T follicular helper cell (primary cell): ENCODE measurements around the gene ENGASE.

ENCODE experiments used
- DNase-seq: peaks from one replicate; pipeline ENCODE4 v3.0.0-alpha.2; 2020; ENCODE audit warnings: low read depth

Gene ENGASE

GRCh38 chr17:79094261-79094660 lies 19.6 kb downstream of the ENGASE start:
- no peak for DNase-seq

DNA sequence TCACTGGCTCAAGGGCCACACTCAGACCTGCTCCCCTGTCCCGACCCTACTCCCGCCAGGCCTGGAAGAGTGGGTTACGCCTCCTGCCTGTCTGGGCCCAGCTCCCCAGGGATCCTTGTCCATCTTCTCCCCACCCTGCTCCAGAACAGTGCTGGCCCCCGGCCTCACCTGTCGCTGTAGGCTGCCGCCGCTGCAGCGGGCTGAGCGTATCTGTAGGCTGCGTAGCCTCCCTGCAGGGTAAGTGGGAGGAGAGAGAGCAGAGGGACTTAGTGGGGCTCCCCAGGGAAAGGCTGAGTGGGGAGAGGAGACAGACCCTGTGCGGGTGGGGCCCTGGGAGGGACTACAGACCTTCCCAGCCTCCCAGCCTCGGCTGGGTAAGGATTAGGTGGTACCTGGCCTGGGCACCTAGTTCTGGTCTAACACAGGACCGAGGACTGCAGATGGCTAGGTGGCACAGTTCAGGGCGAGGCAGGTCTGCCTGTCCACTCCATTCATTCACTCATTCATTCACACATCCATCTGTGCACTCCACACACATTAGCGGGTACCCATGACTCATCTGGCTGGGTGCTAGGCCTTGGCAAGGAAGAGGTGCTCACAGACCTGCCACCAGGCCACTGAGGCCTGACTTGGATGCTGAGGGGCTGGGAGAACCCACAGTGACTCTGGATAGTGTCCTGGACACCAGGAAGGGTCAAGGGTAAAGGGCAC lies 20.9 kb downstream of the ENGASE start:
- no peak for DNase-seq

DNA sequence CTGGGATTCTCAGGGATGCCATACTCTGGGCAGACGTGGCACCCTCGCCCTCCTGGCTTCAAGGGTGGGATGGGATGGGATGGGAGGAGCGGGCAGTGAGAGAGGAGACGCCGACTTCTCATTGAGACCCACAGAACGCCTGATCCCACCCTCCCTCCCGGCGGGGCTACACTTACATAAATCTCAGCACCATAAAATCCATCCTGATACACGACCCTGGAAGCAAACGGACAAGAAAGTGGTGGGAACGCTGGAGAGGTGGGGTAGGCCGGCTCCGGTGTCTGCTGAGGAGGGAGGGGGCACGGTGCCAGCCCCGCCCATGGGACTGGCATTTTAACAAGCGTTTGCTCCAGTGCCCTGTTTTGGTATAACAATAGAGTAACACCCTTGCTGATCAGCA lies 21.9 kb downstream of the ENGASE start:
- DNase-seq: no peak

- no peak for DNase-seq
These were observed 22.8 kb downstream of the ENGASE start for GRCh38 chr17:79097226-79098055.

- no peak for DNase-seq
These were observed 23.8 kb downstream of the ENGASE start for GRCh38 chr17:79098282-79098867.

GRCh38 chr17:79100405-79100804 lies 25.8 kb downstream of the ENGASE start:
- DNase-seq: no peak

GRCh38 chr17:79101111-79101673 lies 26.6 kb downstream of the ENGASE start:
- DNase-seq: no peak

GRCh38 chr17:79102214-79102613 lies 27.6 kb downstream of the ENGASE start:
- DNase-seq: no peak

DNA sequence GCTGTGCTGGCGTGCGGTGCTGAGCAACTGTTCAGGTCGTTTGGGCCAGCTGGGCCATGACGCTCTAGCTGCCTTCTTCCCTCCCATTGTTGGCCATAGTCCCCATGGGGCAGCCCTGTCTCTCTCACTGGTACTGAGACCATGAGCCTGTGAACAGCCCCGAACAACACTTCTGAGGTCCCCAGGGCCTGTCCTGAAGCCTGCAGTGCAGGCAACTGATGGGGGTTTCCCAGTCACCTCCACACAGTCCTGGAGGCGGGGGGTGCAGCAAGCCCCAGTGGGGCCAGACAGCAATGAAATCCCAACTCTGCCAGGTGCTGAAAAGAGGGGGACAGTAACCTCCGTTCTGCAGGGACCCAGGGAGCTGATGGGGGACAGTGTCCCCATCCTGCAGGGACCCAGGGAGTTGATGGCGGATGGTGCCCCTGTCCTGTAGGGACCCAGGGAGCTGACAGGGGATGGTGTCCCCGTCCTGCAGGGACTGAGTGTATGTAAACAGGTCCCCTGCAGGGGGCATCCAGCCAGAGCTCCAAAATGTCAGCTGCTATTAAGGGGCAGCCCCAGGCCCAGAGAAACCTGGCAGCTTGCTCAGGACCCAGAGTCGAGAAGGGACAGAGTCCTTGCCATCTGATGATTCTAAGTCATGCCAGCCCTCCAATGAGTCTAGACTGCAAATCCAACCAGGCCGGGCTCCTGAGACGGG lies 30.4 kb downstream of the ENGASE start:
- DNase-seq: no peak

DNA sequence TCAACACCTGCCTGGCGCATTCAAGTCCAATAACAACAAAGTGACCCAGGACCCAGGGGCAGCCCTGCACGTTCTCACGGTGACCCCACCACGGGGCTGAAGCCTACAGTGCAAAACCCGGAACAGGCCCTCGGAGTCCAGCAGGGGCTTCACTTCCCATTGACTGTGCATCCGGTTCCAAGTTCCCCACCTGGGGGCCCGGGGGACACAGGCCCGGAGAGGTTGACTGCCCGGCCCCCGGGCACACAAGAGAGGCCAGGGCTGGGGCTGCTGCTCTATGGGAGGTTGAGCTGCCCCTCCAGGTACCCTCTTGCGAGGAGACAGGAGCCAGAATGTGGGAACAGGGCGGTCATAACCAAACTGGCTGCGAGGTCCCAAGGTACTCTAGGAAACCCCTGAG lies 31.3 kb downstream of the ENGASE start:
- no peak for DNase-seq

- no peak for DNase-seq
These were observed 32.3 kb downstream of the ENGASE start for GRCh38 chr17:79106958-79107357.

DNA sequence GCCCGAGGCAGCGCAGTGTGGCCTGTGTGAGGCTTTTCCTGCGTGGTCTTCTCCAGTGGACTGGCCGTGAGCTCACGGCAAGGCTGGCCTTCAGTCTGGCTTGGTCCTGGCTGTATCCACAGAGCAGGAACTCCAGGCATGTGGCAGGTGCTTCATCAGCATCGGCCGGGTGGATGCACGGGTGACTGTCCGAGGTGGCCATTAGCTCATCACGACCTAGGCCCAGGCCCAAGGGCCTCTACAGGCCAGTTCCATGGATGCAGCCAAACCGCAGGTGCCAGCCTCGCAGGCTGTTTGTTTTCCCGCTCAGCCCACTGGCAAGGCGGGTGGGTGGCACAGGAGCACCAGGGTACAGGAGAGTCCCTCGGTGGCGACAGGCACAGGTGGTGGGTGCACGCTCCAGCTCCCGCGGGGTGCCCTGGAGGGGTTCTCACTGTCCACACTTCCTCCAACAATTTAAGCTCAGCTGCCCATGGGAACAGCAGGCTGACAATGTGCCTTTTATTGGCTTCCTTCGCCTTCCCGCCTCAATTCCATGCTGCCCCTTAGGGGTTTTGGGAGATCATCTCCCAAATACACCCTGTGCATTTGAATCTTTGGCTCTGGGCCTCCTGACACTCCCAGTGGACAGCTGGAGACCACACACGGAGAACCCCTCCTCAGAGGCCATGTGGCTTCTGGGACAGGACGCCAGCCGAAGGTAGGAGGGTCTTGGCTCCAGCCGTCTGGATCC lies 33.0 kb downstream of the ENGASE start:
- DNase-seq: no peak

GRCh38 chr17:79108232-79108850 lies 33.7 kb downstream of the ENGASE start:
- no peak for DNase-seq

DNA sequence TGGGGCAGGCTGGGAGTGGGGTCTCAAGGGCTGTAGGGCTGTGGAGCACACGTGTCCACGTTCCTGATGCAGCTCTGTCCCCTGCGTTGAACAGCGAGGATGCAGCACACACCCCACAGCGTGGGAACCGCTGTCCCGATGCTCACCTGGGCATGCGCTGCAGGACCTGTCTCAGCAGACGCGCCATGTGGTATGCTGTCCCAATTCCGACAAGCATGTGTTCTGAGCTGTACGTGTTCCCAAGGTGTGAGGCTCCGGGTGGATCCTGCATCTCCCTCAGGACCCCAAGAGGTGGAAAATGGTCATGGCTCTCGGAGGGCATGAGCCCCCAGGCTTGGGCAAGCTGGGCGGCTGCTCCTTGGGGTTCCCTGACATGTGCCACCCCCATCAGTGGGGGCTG lies 34.2 kb downstream of the ENGASE start:
- DNase-seq: no peak

DNA sequence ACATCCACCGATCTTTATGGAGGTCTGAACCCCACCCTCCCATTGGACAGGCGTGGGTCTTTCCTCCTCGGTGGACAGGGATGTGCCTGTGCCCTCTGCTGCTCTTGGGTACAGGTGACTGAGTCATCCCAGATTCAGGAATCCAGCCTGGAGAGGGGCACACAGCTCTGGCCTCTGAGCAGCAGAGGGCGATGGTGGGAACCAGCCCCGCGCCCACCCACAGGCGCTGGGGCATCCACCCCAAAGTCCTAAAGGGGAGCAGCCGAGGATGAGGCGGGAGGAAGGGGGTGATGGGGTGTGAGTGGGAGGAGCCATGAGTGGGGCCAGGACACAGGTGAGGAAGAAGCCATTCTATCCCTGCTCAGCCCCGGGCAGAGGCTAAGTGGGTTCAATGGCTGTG lies 35.0 kb downstream of the ENGASE start:
- DNase-seq: no peak

DNA sequence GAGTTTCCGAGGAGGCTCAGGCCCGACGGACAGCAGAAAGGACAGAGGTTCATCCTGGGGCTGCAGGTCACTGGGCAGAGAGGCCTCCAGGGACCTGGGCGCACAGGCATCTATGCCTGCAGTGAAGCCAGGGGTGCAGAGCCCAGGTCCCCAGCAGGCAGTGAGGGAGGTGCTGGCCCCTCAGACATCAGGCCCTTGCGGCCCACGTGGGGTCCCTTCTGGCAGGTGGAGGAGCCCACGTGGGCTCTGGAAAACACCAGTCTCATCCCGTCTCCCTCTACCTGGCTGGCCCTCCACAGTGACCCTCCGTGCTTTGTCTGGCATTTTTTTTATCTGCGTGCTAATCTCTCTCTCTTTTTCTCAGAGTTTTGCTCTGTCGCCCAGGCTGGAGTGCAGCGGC lies 36.5 kb downstream of the ENGASE start:
- DNase-seq: no peak

DNA sequence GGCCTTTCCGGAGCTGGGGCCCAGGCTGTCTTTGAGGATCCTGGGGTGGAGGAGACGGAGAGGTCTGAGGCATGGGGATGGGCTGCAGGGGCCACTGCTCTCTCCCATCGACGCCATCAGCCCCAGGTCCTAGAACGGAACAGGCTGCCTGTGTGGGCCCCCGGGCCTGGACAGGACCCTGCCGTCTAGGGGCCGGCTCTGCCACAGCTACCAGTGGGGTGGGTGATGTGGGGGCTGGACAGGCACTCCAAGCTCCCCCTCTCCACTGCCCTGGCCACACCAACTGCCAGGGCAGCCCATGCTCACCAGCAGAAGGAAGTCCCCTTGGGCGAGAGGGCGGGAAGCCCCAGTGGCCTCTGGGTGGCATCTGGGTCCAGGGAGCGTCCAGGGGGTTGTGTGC lies 37.8 kb downstream of the ENGASE start:
- DNase-seq: no peak

DNA sequence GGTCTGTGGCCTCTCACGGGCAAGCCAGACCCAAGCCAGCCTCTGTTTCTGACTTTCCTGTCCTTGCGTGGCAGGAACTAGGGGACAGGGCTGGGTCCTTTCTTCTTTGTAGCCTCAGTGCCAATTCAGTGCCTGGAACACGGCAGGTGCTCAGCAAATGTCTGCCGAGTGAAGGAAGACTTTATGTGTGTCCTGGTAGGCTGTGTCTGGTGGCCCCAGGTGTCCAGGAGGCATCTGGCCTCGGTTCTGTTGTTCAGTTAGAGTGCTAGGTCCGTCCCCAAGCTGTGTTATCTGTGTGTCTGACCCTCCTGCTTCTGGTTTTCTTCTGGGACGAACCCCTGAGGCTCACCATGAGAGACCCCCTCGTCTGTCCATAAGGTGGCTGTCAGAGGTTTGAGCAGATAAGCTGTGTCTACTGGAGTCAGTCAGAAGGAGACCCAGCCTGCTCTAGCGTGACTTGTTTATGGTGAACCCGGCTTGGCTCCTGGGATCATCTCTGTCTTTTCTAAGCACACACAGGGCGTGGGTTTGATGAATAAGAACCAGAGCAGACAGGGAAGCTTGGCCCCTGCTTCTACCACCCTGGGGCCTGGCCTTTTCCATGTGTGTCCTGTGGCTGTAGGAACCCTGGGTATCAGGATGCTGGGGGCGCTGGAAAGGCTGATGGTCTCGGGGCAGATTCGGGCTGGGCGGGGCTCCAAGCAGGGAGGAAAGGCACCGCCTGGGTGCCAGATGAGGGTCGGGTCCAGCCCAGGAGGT lies 39.3 kb downstream of the ENGASE start:
- no peak for DNase-seq

GRCh38 chr17:79114458-79115301 lies 40.1 kb downstream of the ENGASE start:
- DNase-seq: no peak
